Mammary epithelial cell (primary cell): ENCODE data around the gene CAMTA1.

Source experiments
- EZH2 ChIP-seq: IDR thresholded peaks from 2 replicates; pipeline ENCODE4 v1.6.1; 2012; ENCODE audit warnings: low read length, inconsistent platforms, borderline replicate concordance
- TF ChIP-seq, protein P1 (sequence below), 2 donors: IDR thresholded peaks in 1 of 2; conservative IDR thresholded peaks in 1 of 2; 2 replicates each; pipeline ENCODE4 v1.5.1; 2011 to 2012; ENCODE audit warnings: inconsistent platforms in 2 of 2, low read length in 2 of 2, mild to moderate bottlenecking in 2 of 2, control low read depth in 1 of 2, low read depth in 1 of 2; ENCODE audit not compliant: insufficient read depth in 1 of 2; ENCODE audit errors: extremely low read depth in 1 of 2

DNA sequence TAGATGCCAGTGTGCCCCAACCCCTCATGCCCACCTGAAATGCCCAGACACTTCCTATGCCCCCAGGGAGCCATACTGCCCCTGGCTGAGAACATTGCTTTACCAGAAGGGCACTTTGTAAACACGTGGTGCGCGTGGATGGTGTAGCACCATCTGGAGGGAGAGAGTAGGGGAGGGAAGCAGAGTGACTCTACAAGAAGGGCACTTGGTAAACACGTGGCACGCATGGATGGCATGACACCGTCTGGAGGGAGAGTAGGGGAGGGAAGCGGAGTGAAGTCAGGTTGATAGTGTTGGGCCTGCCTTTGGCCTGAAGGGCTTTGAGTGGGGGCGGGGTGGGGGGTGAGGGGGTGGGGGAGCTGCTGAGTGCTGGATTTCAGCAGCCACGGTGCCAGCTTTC, 661.8 kb downstream of the CAMTA1 start:
- TF ChIP-seq, protein P1, sequence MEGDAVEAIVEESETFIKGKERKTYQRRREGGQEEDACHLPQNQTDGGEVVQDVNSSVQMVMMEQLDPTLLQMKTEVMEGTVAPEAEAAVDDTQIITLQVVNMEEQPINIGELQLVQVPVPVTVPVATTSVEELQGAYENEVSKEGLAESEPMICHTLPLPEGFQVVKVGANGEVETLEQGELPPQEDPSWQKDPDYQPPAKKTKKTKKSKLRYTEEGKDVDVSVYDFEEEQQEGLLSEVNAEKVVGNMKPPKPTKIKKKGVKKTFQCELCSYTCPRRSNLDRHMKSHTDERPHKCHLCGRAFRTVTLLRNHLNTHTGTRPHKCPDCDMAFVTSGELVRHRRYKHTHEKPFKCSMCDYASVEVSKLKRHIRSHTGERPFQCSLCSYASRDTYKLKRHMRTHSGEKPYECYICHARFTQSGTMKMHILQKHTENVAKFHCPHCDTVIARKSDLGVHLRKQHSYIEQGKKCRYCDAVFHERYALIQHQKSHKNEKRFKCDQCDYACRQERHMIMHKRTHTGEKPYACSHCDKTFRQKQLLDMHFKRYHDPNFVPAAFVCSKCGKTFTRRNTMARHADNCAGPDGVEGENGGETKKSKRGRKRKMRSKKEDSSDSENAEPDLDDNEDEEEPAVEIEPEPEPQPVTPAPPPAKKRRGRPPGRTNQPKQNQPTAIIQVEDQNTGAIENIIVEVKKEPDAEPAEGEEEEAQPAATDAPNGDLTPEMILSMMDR (conservative IDR thresholded peaks at IDR 0.05 in 1 of 2, IDR thresholded peaks at IDR 0.05 in 1 of 2; ENCODE audit: extremely low read depth in 1 of 2, insufficient read depth in 1 of 2, low read depth in 1 of 2, low read length in 2 of 2) = no peak
- TF ChIP-seq EZH2 = no peak
